IPS-15b (cell line): ENCODE results near the gene PKNOX2.
A peak's percentile ranks its signal among the peaks of the same experiment; 100 is the strongest.

Experiments
- H3K27me3 ChIP-seq: one replicate; pipeline ENCODE4 v1.6.1; 2013; ENCODE audit warnings: low read length; ENCODE audit not compliant: control insufficient read depth, insufficient read depth
- H3K36me3 ChIP-seq: one replicate; pipeline ENCODE4 v1.6.1; 2013; ENCODE audit warnings: low read length; ENCODE audit not compliant: control insufficient read depth, insufficient read depth
- H3K4me1 ChIP-seq: one replicate; pipeline ENCODE4 v1.6.1; 2013; ENCODE audit warnings: mild to moderate bottlenecking, low read length; ENCODE audit not compliant: control insufficient read depth, insufficient read depth
- H3K4me3 ChIP-seq: one replicate; pipeline ENCODE4 v1.5.1; 2013; ENCODE audit warnings: low read depth, low read length
- H3K9ac ChIP-seq: one replicate; pipeline ENCODE4 v1.6.1; 2013; ENCODE audit warnings: low read depth, mild to moderate bottlenecking, low read length
- H3K9me3 ChIP-seq: one replicate; pipeline ENCODE4 v1.6.1; 2013; ENCODE audit warnings: mild to moderate bottlenecking, low read length; ENCODE audit not compliant: control insufficient read depth, insufficient read depth

PKNOX2 gene

DNA sequence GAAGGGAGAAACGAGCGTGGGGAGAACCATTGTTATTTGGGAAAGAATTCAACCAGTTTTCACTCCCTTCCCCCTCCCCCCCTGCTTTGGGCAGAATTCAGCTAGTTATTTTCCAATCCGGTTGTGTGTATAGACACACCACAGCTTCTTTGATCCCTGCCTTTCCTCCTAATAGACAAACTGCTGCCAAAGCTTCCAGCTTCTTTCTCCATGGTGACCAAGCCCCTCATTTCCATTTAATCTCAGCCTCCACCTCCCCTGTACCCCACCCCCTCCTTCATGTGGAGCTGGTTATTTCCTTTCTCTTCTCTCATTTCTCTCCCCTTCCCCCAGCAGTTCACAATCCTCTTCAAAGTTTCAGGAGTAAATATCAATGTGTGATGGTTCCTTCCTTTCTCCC is 24.8 kb upstream of the PKNOX2 start:
- Histone ChIP-seq H3K4me1 (peaks cover 26% of the 10 kb centered on the region), H3K9me3 (no peaks in the 10 kb centered on the region), H3K9ac (no peak overlapping the region), H3K36me3 (no peaks in the 10 kb centered on the region), H3K27me3 (peaks cover 67% of the 10 kb centered on the region), H3K4me3 (no peak overlapping the region)

DNA sequence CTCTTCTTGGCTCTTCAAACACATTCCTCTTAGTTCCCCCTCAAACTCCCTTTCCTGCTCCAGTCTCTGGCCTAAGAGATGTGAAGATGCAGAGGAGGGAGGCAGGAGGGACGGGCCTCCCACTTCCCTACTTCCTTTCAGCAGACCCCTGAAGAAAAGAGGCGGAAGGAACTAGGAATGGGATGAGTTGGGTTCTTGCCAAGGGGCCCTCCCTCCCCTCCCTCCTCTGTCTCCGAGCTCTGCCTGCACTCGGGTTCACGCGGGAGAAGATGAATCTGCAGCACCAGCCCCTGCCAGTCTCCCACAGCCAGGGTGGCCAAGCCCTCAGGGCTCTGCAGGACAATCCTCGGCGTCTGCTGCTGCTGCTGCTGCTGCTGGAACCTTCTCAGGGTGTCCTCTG is 24.3 kb upstream of the PKNOX2 start:
- peak overlapping the region; percentile 19 for H3K4me3 ChIP-seq
- H3K36me3 ChIP-seq = no peaks in the 10 kb centered on the region
- no peaks in the 10 kb centered on the region for H3K9me3 ChIP-seq
- H3K9ac ChIP-seq = no peak overlapping the region
- peaks cover 26% of the 10 kb centered on the region for H3K4me1 ChIP-seq
- peaks cover 68% of the 10 kb centered on the region for H3K27me3 ChIP-seq

DNA sequence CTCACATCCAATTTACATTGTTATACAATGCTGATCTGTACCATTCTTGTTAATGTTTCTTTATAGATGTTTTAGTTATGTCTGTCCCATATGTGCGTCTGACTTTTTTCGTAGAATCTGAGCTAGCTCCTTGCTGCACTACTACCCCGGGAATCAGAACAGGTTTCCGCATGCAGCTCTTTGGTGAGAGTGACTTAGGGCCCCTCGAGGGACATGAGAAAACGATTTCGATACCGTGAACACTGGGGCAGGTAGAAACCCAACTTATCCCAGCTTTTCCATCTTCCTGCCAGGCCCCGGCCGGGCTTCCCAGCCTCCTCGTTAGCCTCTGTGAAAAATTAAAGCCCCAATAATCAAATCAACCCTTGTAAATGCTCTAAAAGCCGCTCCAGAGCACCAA is 23.4 kb upstream of the PKNOX2 start:
- Histone ChIP-seq H3K36me3 (no peaks in the 10 kb centered on the region), H3K4me3 (peak overlapping the region; percentile 23), H3K9me3 (no peaks in the 10 kb centered on the region), H3K9ac (no peak overlapping the region), H3K27me3 (peaks cover 68% of the 10 kb centered on the region), H3K4me1 (peaks cover 26% of the 10 kb centered on the region)

DNA sequence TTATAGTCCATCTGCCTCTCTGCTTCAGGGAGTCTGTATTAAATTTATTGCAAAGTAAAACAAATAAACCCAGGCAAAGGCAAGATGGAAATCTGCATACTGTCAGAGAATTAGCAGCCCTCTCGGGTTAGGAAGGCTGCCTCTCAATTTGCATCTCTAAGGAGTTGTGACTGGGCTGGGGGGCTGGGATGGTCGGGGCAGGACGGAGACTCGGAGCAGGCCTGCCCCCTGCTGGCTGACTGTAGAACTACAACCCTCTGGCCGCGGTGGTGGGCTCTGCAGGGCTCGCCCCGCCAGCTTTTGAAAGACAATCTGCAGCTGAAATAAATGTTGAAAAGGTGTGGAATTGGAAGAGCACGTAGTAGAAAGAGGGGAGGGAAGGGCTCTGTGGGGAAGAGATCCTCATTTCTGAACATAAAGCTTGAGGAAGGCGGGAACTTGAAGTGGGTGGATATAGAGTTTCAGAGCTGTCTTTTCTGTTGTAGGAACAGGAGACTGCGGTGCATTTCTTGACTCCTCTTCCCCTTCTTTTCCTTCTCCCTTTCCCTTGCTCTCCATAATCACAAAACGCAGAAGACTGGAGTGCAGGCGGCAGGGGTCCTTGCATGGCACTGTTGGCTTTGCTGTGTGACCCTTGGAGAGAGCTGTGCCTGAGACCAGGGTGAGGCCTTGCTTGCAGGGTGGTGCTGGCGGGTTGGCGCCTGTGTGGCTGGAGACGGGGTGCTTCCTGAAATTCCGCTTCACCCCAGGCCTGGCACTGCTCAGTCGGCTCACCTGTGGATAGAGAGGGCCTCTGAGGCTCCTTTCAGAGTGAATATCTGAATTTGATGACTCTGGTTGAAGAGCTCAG is 22.6 kb upstream of the PKNOX2 start:
- Histone ChIP-seq H3K9me3 (no peaks in the 10 kb centered on the region), H3K36me3 (no peaks in the 10 kb centered on the region), H3K9ac (peak overlapping the region; percentile 37), H3K27me3 (peaks cover 73% of the 10 kb centered on the region), H3K4me1 (peaks cover 31% of the 10 kb centered on the region), H3K4me3 (peak overlapping the region; percentile 23)

DNA sequence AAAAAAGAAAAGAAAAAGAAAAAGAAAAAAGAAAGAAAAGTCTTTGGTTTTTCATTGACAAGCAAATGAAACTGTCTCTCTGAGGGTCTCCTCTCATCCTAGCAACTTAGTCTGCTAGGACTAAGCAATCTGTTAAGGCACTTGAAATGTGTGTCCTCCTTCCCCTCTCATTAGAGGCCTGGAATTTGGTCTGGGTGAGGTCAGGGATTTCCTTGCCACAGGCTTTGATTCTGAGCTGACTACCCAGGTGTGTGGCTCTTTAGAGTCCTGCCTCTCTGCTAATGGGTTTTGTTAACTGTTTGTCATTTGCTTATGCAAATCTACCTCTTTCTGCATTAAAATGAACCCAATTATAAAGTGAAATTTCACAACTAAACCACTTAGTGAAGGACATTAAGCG is 18.3 kb upstream of the PKNOX2 start:
- Histone ChIP-seq H3K36me3 (no peaks in the 10 kb centered on the region), H3K9ac (no peak overlapping the region), H3K9me3 (no peaks in the 10 kb centered on the region), H3K4me3 (no peak overlapping the region), H3K27me3 (peaks cover 61% of the 10 kb centered on the region), H3K4me1 (peaks cover 18% of the 10 kb centered on the region)

DNA sequence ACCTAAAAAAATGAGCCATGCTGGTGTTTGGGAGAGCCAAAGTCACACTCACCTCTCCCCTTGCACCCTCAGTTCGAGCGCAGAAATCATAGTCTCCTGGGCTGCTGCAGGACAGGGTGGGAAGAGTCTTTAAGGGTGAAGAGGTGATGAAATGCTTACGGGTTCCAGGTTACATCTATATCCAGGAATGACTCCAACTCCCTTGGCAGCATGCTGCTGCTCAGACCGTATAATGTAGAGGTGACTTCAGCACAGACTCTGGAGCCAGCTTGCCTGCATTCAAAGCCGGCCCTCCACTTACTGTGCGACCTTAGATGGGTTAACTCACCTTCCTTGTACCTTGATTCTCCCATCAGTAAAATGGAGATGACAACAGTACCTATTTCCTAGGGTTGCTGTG is 17.3 kb upstream of the PKNOX2 start:
- H3K4me3 ChIP-seq = no peak overlapping the region
- H3K27me3 ChIP-seq = peaks cover 52% of the 10 kb centered on the region
- no peak overlapping the region for H3K9ac ChIP-seq
- no peaks in the 10 kb centered on the region for H3K9me3 ChIP-seq
- peaks cover 12% of the 10 kb centered on the region for H3K4me1 ChIP-seq
- H3K36me3 ChIP-seq = no peaks in the 10 kb centered on the region

DNA sequence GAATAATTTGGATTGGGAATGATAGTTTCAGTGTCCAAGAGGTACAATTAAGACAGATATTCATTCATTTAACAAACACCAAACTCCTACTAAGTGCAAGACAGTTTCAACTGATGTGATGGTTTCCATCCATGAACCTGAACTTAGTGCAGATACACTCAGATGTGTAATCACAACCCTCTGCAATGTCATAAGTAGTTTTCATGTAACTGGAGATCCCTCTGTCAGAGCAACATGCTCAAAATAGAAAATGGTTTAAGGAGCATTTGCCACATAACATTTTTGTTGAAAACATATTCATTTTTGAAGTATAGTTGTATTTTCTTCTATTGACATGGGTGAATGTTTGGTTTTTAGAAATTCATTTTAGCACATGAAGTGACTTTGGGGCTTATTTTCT is 16.5 kb upstream of the PKNOX2 start:
- Histone ChIP-seq H3K4me3 (no peak overlapping the region), H3K9ac (no peak overlapping the region), H3K4me1 (peaks cover 12% of the 10 kb centered on the region), H3K36me3 (no peaks in the 10 kb centered on the region), H3K27me3 (peaks cover 47% of the 10 kb centered on the region), H3K9me3 (no peaks in the 10 kb centered on the region)

DNA sequence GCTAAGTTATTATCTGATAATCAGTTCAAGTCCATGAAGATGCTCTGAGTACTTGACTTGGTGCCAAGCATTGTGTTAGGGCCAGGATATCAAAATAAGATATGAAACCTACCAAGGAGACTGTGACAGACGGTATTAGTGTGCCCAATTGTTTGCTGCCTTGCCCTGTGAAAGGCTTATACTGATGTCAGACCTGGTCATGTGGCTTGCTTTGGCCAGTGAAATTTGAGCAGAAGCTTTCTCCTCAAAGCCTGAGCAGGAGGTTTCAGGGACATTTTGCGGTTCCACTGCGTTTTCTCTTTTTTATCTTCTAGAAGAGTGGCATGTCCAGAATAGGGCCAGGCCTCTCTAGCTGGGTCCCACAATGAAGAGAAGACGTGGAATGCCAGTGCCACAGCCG is 15.8 kb upstream of the PKNOX2 start:
- Histone ChIP-seq H3K4me3 (no peak overlapping the region), H3K9me3 (no peaks in the 10 kb centered on the region), H3K9ac (no peak overlapping the region), H3K27me3 (peaks cover 40% of the 10 kb centered on the region), H3K36me3 (no peaks in the 10 kb centered on the region), H3K4me1 (peaks cover 12% of the 10 kb centered on the region)

DNA sequence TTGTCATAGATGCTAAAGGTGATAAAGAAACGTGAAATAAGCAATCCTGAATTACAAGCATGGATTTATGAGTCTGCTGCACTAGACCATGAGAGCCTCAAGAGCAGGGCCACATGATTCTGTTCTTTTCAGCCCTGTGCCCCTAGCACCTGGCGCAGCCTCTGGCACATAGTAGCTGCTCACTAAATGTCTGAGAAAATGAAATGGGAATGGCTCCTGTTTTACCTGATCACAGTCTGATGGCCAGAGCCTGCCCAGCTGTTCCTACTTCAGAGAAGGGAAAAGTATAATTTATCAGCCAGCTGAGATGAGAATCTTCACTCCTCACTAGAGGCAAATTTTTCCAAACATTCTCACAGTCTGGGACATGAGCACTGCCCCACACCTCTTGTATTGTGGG is 10.7 kb upstream of the PKNOX2 start:
- Histone ChIP-seq H3K4me1 (no peaks in the 10 kb centered on the region), H3K27me3 (peaks cover 5% of the 10 kb centered on the region), H3K36me3 (no peaks in the 10 kb centered on the region), H3K4me3 (no peak overlapping the region), H3K9me3 (no peaks in the 10 kb centered on the region), H3K9ac (no peak overlapping the region)

DNA sequence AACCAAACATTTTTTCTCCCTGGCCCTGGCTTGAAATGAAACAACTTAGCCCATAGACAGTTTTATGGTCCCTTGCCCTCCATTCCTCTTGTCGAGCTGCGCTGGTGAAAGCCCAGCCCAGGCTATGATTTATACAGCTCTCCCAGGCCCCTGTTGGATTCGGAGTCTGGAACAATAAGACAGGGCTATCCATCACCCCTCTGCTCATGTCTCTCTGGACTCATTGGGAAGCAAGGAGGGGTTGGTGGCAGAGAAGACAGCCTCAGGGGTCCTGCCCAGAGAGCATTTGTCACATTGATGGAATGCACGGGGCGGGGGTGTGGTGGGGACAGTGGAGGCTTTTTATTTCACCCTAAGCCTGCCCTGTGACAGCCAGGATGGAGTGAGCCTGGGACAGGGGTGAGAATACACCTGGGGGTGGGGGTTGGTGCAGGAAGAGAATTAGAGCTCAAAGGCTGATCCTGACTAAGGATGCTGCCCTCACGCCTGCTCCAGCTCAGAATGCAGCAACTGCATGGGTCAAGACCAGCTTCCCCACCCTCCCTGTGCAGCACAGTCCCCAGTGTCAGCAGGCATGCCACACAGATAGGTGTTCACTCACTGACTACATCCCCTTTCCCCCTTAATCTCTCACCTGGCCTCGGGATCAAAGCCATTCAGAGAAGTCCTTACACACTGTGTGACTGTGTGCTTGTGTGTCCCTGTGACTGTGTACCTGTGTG is 10.0 kb upstream of the PKNOX2 start:
- Histone ChIP-seq H3K4me1 (no peaks in the 10 kb centered on the region), H3K27me3 (no peaks in the 10 kb centered on the region)

DNA sequence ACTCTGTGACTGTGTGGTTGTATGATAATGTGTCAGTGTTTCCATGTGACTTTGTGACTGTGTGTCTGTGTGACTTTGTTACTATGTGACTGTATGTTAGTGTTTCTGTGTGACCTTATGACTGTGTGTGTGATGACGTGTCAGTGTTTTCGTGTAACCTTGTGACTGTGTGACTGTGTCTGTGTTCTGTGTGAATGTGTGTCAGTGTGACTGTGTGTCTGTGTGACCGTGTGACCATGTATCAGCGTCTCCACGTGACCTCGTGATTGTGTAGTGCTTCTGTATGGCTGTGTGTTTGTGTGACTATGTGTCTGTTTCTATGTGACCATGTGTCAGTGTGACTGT is 9.5 kb upstream of the PKNOX2 start:
- no peaks in the 10 kb centered on the region for H3K36me3 ChIP-seq
- H3K9ac ChIP-seq = no peak overlapping the region
- no peaks in the 10 kb centered on the region for H3K9me3 ChIP-seq
- H3K27me3 ChIP-seq = no peaks in the 10 kb centered on the region
- no peak overlapping the region for H3K4me3 ChIP-seq
- no peaks in the 10 kb centered on the region for H3K4me1 ChIP-seq

More for the DNA sequence above, 10.0 kb upstream of the PKNOX2 start:
- no peaks in the 10 kb centered on the region for H3K9me3 ChIP-seq
- no peak overlapping the region for H3K9ac ChIP-seq
- H3K4me3 ChIP-seq = no peak overlapping the region
- no peaks in the 10 kb centered on the region for H3K36me3 ChIP-seq

DNA sequence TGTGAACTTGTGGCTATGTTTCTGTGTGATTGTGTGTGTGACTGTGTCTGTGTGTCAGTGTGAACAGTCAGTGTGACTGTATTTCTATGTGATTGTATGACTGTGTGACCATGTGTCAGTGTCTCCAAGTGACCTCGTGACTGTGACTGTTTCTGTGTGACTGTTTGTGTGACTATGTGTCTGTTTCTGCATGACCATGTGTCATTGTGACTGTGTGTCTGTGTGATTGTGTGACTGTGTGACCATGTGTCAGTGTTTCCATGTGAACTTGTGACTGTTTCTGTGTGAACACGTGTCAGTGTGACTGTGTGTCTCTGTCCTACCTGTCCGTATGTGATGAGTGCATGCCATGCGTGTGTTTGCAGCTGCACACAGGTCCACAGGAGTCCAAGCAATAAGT is 8.8 kb upstream of the PKNOX2 start:
- Histone ChIP-seq H3K27me3 (no peaks in the 10 kb centered on the region), H3K9ac (no peak overlapping the region), H3K9me3 (no peaks in the 10 kb centered on the region), H3K36me3 (no peaks in the 10 kb centered on the region), H3K4me3 (no peak overlapping the region), H3K4me1 (no peaks in the 10 kb centered on the region)
